ENCODE measurements around the gene TUFM. TPM values are rescaled to one million over a fixed set of nuclear protein-coding genes. Genes with fewer than 3 reads are reported as not detected.
A peak's percentile ranks its signal among the peaks of the same experiment; 100 is the strongest.

The TUFM gene
- total RNA-seq, 1 donor from 2014 or later = 236 TPM

- Histone ChIP-seq H3K4me1 (peaks cover 31% of the 10 kb centered on the region), H3K27ac (replicated peaks) (peak overlapping the region; percentile 94), H3K4me3 (peak overlapping the region; percentile 93), H3K27me3 (ENCODE audit: low read depth) (no peaks in the 10 kb centered on the region), H3K36me3 (peaks cover 38% of the 10 kb centered on the region), H3K9me3 (replicated peaks) (no peaks in the 10 kb centered on the region)
- DNase-seq = no peak
- TF ChIP-seq CTCF (IDR thresholded peaks at IDR 0.05; ENCODE audit: borderline replicate concordance) = no peak
- intact Hi-C loops (cut with micrococcal nuclease) = no loop called here
Observed at GRCh38 chr16:28845761-28846079, 428 bp downstream of the TUFM start.

- intact Hi-C loops (cut with micrococcal nuclease) = no loop called here
- H3K27ac ChIP-seq (replicated peaks) = peak overlapping the region; percentile 94
- no peak for TF ChIP-seq CTCF (IDR thresholded peaks at IDR 0.05; ENCODE audit: borderline replicate concordance)
- no peaks in the 10 kb centered on the region for H3K27me3 ChIP-seq (ENCODE audit: low read depth)
- H3K4me3 ChIP-seq = peak overlapping the region; percentile 93
- no peaks in the 10 kb centered on the region for H3K9me3 ChIP-seq (replicated peaks)
- H3K4me1 ChIP-seq = peaks cover 31% of the 10 kb centered on the region
- no peak for DNase-seq
- H3K36me3 ChIP-seq = peaks cover 38% of the 10 kb centered on the region
Observed at GRCh38 chr16:28845293-28845692, 855 bp downstream of the TUFM start.

- no peak for DNase-seq
- Histone ChIP-seq H3K9me3 (replicated peaks) (no peaks in the 10 kb centered on the region), H3K4me1 (peaks cover 31% of the 10 kb centered on the region), H3K4me3 (no peak overlapping the region), H3K27me3 (ENCODE audit: low read depth) (no peaks in the 10 kb centered on the region), H3K27ac (replicated peaks) (no peak overlapping the region), H3K36me3 (peaks cover 38% of the 10 kb centered on the region)
- intact Hi-C loops (cut with micrococcal nuclease) = no loop called here
- no peak for TF ChIP-seq CTCF (IDR thresholded peaks at IDR 0.05; ENCODE audit: borderline replicate concordance)
Observed at GRCh38 chr16:28844226-28844885, 1.8 kb downstream of the TUFM start.

GRCh38 chr16:28843766-28844165 lies 2.4 kb downstream of the TUFM start:
- Histone ChIP-seq H3K27ac (replicated peaks) (no peak overlapping the region), H3K27me3 (ENCODE audit: low read depth) (no peaks in the 10 kb centered on the region), H3K36me3 (peaks cover 38% of the 10 kb centered on the region), H3K4me3 (no peak overlapping the region), H3K9me3 (replicated peaks) (no peaks in the 10 kb centered on the region), H3K4me1 (peaks cover 31% of the 10 kb centered on the region)
- no peak for TF ChIP-seq CTCF (IDR thresholded peaks at IDR 0.05; ENCODE audit: borderline replicate concordance)
- DNase-seq = no peak
- intact Hi-C loops (cut with micrococcal nuclease) = no loop called here

- Histone ChIP-seq H3K4me3 (no peak overlapping the region), H3K9me3 (replicated peaks) (no peaks in the 10 kb centered on the region), H3K27me3 (ENCODE audit: low read depth) (no peaks in the 10 kb centered on the region), H3K36me3 (peaks cover 40% of the 10 kb centered on the region), H3K4me1 (peaks cover 30% of the 10 kb centered on the region), H3K27ac (replicated peaks) (no peak overlapping the region)
- intact Hi-C loops (cut with micrococcal nuclease) = no loop called here
- no peak for TF ChIP-seq CTCF (IDR thresholded peaks at IDR 0.05; ENCODE audit: borderline replicate concordance)
- DNase-seq = no peak
Observed at GRCh38 chr16:28842696-28843095, 3.5 kb downstream of the TUFM start.

All from left ventricle myocardium inferior (tissue), 1 donor.